ENCODE data around the gene KMT2C.

DNA sequence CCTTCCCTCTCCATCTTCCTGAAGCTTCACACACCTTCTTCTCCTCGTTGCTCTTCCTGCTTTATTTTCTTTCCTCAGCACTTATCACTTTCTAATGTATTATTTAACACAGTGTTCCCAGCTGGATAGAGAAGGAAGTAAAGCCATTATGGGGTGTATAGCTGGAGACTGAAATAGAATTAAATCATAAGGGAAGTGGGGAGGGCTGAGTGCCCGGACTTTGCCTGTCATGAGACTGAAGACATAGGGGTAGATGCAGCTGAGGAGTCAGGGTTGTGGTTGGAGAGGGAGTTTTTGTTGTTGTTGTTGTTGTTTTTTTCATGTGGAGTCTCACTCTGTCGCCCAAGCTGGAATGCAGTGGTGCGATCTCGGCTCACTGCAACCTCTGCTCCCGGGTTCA lies 345.1 kb downstream of the KMT2C start:
- TF ChIP-seq, protein P1, sequence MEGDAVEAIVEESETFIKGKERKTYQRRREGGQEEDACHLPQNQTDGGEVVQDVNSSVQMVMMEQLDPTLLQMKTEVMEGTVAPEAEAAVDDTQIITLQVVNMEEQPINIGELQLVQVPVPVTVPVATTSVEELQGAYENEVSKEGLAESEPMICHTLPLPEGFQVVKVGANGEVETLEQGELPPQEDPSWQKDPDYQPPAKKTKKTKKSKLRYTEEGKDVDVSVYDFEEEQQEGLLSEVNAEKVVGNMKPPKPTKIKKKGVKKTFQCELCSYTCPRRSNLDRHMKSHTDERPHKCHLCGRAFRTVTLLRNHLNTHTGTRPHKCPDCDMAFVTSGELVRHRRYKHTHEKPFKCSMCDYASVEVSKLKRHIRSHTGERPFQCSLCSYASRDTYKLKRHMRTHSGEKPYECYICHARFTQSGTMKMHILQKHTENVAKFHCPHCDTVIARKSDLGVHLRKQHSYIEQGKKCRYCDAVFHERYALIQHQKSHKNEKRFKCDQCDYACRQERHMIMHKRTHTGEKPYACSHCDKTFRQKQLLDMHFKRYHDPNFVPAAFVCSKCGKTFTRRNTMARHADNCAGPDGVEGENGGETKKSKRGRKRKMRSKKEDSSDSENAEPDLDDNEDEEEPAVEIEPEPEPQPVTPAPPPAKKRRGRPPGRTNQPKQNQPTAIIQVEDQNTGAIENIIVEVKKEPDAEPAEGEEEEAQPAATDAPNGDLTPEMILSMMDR (IDR thresholded peaks at IDR 0.05; ENCODE audit: insufficient read depth, low read length, poor library complexity, severe bottlenecking) = no peak
- no peak for TF ChIP-seq EZH2phosphoT487 (conservative IDR thresholded peaks at IDR 0.05; ENCODE audit: low read length)
